Measurements from ENCODE around the gene HIGD1A.

GRCh38 chr3:42790714-42791229, 13.5 kb downstream of the HIGD1A start:
- TF ChIP-seq CTCF (IDR thresholded peaks at IDR 0.05; ENCODE audit: insufficient read depth, low read depth, low read length) (no peak), EZH2 (IDR thresholded peaks at IDR 0.05; ENCODE audit: insufficient read depth, low read length) (no peak)
